Measurements from ENCODE around the gene MYH7B.

MYH7B gene

GRCh38 chr20:34983089-34983820 lies 27.6 kb downstream of the MYH7B start:
- H3K27ac ChIP-seq: no peak overlapping the region
- no peak for TF ChIP-seq ZFX (IDR thresholded peaks at IDR 0.05)
- TF ChIP-seq CTCF (conservative IDR thresholded peaks at IDR 0.05): no peak

GRCh38 chr20:34983995-34984735 lies 28.5 kb downstream of the MYH7B start:
- H3K27ac ChIP-seq: no peak overlapping the region
- no peak for TF ChIP-seq ZFX (IDR thresholded peaks at IDR 0.05)
- TF ChIP-seq CTCF (conservative IDR thresholded peaks at IDR 0.05): no peak

GRCh38 chr20:34984756-34985261 lies 29.1 kb downstream of the MYH7B start:
- TF ChIP-seq ZFX (IDR thresholded peaks at IDR 0.05) (no peak), CTCF (conservative IDR thresholded peaks at IDR 0.05) (no peak)
- H3K27ac ChIP-seq: no peak overlapping the region

GRCh38 chr20:34985461-34986310 lies 30.0 kb downstream of the MYH7B start:
- no peak for TF ChIP-seq ZFX (IDR thresholded peaks at IDR 0.05)
- no peak for TF ChIP-seq CTCF (conservative IDR thresholded peaks at IDR 0.05)
- no peak overlapping the region for H3K27ac ChIP-seq

GRCh38 chr20:34986311-34987287 lies 30.9 kb downstream of the MYH7B start:
- no peak overlapping the region for H3K27ac ChIP-seq
- TF ChIP-seq ZFX (IDR thresholded peaks at IDR 0.05): no peak
- no peak for TF ChIP-seq CTCF (conservative IDR thresholded peaks at IDR 0.05)

GRCh38 chr20:34987288-34988190 lies 31.9 kb downstream of the MYH7B start:
- TF ChIP-seq ZFX (IDR thresholded peaks at IDR 0.05): no peak
- TF ChIP-seq CTCF (conservative IDR thresholded peaks at IDR 0.05): no peak
- H3K27ac ChIP-seq: no peak overlapping the region
